ENCODE data around the gene SCN3A.

SCN3A gene

GRCh38 chr2:165044505-165045303 is 159.1 kb downstream of the SCN3A start:
- H3K27me3 ChIP-seq (ENCODE audit: control insufficient read depth, insufficient read depth, low read length) = no peaks in the 10 kb centered on the region
- no peaks in the 10 kb centered on the region for H3K9me3 ChIP-seq (ENCODE audit: control insufficient read depth, insufficient read depth, low read length)
- peaks cover 6% of the 10 kb centered on the region for H3K4me1 ChIP-seq (ENCODE audit: control insufficient read depth, insufficient read depth, low read length)
- no peak overlapping the region for H3K4me3 ChIP-seq (ENCODE audit: low read depth, low read length)
- no peaks in the 10 kb centered on the region for H3K36me3 ChIP-seq (ENCODE audit: control insufficient read depth, insufficient read depth, low read length)
- H3K9ac ChIP-seq (ENCODE audit: low read depth, low read length) = no peak overlapping the region
